Measurements from ENCODE around the gene ARHGAP45.

ARHGAP45 gene

DNA sequence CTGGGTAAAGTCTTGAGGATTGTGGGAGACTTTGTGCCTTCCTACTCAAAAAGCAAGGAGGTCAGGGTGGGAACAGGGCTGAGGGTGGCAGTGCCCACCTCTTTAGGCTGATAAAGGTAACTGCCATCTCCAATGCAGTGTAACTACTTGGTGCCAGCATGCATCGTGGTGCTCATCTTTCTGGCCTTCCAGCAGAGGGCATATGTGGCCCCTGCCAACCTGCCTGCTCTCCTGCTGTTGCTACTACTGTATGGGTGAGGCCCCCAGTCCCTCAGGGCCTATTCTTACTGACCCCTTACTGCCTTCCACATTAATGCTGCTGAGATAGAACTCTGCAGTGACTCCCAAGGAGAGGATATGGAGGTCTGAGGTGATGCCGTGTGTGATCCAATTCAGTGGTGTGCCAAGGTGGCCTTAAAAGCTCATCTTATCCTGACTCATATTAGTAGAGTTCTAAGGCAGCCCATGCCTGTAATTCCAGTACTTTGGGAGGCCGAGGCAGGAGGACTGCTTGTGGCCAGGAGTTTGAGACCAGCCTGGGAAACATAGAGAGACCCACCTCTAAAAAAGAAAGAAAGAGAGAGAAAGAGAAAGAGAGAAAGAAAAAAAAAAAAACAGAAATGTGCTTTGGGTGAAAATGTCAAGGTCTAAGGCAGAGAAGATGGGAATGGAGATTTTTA is 9.7 kb upstream of the ARHGAP45 start:
- DNase-seq = peak; percentile 50

DNA sequence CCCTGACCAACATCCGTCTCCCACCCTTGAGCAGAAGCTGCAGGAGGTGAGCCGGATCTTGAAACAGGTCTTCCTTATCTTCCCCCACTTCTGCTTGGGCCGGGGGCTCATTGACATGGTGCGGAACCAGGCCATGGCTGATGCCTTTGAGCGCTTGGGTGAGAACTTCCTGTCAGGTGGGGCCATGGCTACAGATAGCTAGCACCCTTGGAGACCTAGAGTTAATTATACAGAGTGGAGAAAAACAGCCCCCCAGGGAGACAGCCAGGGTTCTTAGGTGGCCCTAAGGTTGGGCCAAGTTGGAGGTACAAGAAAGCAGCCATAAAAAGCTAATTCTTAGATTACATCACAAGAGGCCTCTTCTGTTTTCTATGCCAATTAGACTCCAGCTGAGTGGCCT is 8.9 kb upstream of the ARHGAP45 start:
- no peak for DNase-seq

DNA sequence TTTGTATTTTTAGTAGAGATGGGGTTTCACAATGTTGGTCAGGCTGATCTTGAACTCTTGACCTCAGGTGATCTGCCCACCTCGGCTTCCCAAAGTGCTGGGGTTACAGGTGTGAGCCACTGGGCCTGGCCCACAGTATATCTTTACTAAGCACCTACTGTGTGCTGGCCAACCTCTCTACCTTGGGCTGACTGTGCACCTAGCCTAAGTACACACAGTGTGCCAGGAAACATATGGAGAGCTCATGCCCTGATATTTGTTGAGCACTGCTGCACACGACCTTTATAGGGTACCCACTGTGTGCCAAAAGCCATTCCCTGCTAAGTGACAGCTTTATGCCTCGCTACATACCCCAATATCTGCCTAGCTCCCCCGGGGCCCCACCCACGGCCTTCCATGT is 6.3 kb upstream of the ARHGAP45 start:
- no peak for DNase-seq

DNA sequence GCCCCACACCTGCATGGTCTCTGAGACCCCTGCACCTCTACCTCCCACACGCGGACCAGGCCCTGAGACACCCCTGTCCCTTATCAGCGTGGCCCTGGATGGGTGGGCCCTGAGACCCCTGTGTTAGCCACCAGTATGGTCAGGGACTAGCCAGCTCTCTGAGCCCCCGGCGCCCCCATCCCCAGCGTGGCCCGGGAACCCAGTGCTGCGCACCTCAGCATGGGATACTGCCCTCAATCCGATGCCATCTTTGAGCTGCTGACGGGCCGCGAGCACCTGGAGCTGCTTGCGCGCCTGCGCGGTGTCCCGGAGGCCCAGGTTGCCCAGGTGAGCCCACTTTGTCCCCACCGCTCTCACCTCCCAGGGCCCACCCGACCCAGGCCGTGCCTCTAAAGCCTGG is 5.0 kb upstream of the ARHGAP45 start:
- DNase-seq = no peak

DNA sequence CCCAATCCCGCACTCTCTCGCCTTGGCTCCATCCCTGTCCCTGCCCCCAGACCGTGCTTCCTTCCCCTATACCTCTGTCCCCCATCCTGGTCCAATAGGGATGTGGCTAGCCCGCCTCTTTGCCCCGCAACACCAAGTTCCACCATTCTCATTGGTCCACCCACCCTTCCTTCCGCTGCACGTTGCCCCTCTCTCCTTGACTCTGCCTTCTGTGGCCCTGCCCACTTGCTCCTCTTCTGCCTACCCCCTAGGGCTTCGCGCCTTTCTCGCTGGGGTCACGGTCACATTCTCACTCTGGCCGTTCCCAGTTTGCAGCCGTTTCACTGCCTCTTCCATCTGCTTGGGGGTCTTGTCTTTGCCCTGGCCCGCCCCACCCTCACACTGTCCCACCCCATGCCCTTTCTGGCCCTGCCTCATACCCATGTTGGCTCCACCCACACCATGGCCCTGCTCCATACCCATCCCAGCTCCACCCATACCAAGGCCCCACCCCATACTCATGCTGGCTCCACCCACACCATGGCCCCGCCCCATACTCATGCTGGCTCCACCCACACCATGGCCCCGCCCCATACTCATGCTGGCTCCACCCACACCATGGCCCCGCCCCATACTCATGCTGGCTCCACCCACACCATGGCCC is 4.5 kb upstream of the ARHGAP45 start:
- no peak for DNase-seq

DNA sequence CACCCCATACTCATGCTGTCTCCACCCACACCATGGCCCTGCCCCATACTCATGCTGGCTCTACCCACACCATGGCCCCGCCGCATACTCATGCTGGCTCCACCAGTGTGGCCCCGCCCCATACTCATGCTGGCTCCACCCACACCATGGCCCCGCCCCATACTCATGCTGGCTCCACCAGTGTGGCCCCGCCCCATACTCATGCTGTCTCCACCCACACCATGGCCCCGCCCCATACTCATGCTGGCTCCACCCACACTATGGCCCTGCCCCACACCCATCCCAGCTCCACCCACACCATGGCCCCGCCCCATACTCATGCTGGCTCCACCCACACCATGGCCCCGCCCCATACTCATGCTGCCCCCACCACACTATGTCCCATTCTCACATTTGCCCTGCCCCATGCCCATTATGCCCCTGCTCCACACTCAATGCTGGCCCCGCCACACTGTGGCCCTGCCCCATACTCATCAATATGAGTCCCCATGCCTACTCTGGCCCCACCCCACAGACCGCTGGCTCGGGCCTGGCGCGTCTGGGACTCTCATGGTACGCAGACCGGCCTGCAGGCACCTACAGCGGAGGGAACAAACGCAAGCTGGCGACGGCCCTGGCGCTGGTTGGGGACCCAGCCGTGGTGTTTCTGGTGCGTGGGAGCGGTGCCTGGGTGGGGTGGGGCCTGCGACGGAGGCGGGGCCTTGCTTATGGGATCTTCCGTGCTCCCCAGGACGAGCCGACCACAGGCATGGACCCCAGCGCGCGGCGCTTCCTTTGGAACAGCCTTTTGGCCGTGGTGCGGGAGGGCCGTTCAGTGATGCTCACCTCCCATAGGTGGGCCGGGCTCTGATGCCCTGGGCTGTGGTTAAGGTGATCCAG is 3.7 kb upstream of the ARHGAP45 start:
- no peak for DNase-seq

DNA sequence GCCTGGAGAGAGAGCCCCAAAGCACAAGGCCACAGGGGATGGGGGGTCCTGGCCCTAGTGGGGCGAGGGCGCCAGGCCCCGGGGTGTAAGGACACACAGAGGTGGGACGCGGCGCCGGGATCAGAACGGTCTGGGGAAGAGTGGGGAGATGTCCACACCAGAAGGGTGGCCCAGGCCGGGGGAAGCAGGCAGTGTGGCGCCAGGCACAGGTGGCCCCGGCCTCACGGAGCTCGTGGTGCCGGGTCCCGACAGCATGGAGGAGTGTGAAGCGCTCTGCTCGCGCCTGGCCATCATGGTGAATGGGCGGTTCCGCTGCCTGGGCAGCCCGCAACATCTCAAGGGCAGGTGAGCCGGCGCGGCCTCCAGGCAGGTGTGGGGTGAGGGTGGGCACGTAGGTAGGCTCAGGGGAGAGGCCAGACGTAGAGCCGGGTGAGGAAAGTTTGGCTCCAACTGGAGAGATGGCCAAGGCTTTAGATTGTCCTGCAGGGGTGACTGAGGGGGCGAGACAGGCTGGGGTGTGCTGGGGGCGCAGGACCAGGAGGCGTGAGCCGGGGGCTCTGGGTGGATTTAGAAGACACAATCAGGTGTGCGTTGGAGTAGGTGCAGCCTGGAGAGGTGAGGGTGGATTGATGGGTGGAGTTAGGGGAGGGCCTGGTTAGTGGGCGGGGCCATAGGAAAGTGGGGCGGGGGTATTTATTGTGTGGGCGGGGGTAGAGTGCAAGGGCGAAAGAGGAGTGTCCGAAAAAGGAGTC is 2.9 kb upstream of the ARHGAP45 start:
- peak; percentile 40 for DNase-seq

DNA sequence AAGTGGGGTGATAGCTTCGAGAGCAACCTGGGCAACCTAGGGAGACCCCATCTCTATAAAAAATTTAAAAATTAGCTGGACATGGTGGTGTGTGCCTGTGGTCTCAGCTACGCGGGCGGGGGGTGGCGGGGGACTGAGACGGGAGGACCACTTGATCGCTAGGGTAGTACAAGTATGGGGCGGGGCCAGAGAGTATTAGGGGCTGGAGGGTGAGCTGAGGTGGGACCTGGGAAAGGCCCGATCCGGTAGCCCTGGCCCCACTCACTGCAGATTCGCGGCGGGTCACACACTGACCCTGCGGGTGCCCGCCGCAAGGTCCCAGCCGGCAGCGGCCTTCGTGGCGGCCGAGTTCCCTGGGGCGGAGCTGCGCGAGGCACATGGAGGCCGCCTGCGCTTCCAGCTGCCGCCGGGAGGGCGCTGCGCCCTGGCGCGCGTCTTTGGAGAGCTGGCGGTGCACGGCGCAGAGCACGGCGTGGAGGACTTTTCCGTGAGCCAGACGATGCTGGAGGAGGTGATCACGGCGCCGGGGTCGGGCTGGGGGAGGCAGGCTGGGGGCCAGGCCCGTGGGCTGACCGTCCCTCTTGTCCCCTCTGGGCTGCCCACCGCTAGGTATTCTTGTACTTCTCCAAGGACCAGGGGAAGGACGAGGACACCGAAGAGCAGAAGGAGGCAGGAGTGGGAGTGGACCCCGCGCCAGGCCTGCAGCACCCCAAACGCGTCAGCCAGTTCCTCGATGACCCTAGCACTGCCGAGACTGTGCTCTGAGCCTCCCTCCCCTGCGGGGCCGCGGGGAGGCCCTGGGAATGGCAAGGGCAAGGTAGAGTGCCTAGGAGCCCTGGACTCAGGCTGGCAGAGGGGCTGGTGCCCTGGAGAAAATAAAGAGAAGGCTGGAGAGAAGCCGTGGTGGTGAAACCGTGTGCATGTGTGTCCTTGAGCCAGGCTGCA is 2.0 kb upstream of the ARHGAP45 start:
- DNase-seq = peak; percentile 82

DNA sequence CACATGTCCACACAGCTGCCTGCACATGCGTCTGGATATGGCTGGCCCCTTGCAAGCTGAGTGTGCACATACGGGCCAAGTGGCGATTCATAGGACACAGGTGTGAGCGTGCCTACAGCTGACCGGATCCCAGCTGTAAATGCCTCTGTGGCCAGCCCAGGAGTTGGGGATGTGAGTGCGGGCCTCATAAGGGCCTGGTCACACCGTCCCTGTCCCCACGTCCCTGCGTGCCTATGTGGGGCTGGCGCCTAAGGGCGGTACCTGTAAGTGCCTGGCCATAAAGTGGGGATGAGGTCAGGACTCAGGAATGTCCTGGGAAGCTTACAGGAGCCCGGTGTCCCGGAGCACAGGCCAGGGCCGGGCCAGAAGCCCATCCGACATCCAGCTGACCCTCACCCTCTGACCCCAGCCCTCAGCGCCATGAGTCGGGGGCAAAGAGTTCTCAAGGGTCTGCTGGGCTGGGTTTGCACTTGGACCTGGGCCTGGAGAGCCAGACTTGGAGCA is 1.3 kb upstream of the ARHGAP45 start:
- DNase-seq = no peak

DNA sequence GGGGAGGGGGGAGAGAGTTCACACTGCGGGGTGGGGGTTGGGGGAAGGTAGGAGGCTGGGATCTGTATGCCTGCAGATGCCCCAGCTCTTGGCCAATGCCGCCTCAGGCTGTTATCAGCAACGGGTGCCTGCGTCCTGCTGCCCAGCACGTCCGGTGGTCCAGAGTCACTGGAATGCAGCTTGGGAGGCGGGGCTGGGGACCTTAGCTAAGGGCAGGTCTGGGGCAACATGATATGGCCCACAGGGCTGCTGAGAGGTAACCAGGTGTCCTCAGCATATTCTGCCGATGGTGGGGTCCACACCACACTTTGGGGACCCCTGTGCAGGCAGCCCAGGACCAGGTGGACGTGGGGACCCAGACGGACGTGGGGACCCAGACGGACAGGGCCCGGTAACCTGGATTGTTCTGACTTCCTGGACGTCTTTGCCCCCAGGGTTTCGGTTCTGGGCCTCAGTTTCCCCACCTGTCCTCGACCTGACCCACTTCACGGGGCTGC is 668 bp upstream of the ARHGAP45 start:
- no peak for DNase-seq

DNA sequence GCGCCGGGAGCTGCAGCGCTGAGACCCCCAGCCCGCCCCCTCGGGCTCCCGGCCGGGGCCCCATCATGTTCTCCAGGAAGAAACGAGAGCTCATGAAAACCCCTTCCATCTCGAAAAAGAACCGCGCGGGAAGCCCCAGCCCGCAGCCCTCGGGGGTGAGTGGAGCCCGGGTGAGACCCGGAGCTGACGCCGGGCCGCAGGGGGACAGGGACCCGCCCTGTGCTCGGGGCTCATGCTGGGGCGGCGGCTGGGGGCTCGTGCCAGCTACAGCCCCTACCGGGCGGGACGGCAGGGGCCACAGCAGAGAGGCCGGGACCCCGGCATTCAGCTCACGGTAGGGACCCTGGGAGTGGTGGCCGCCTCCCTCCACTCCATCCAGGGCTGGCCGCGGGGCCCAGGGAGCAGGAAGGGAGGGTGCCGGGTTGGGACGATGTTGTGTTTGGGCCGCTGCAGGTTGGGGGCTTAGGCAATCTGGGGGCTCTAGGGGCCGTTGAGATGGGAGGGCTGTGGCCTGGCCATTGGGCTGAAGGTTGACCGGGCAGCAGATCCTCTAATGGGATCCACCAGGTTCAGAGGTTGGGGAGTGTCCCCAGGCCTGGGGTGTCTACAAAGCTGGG is 482 bp downstream of the ARHGAP45 start:
- DNase-seq = no peak

DNA sequence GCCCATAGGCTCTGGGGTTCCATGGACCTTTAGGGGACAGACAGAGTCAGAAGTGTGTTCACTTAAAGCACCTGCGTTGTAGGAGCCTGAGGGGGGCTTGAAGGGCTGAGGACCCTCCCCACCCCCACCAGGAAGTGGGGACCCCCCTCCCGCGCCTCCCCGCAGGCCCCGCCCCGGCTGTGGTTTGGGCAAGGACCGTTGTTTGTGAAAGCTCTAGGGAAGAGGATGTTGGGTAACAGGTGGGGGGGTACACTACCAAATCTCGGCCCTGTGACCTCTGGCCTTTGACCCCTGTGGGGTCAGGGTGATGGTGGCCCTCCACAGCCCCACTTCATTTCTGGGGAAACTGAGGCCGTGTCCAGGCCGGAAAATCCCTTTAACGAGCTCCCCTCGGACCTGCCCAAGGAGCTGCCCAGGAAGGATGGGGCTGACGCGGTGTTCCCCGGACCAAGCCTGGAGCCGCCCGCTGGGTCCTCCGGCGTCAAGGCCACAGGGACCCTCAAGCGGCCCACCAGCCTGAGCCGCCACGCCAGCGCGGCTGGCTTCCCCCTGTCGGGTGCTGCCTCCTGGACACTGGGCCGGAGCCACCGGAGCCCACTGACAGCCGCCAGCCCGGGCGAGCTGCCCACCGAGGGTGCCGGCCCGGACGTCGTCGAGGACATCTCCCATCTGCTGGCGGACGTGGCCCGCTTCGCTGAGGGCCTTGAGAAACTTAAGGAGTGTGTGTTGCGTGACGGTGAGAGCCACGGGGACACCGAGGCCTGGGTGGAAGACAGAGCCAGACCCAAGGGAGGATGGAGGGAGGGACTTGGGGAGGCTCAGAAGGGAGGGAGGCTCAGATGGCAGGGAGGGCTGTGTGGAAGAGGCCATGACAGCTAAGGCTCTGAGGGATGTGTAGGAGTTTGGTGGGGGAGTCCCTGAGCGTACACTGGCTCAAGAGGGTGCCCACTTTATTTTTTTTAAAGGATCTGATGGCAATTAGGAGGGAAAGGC is 1.3 kb downstream of the ARHGAP45 start:
- no peak for DNase-seq

DNA sequence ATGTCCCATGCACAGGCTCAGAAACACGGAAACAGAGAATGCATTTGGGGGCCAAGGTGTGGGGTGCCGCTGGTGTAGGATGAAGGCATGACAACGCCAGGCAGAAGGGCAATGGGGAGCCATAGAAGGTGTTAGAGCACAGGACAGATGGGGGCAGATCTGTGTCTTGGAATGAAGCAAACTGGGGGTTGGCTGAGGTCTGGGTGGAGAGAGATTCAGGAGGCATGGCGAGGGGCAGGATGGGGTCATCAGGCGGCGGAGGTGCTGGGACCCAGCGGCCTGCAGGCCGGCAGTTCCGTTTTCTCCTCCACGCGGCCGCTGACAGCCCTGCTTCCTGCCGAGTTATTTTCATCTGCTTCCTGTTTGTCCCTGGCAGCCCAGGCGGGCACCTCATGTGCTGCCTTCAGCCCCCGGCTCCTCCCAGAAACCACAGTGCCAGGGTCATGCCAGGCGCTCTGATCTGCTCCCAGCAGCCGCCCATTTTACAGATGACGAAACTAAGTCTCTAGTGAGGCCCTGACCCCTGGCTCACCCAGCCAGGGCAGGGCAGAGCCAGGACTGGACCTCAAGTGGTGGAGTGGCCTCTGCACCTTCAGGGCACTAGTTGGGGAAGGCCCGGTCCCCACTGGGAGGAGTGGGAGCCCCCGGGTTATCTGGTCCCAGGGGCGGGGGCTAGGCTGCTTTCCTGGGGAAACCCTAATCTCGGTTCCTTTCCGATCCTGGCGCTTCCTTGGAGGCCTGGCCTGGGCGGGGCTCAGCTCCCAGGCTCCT is 2.2 kb downstream of the ARHGAP45 start:
- peak; percentile 51 for DNase-seq

DNA sequence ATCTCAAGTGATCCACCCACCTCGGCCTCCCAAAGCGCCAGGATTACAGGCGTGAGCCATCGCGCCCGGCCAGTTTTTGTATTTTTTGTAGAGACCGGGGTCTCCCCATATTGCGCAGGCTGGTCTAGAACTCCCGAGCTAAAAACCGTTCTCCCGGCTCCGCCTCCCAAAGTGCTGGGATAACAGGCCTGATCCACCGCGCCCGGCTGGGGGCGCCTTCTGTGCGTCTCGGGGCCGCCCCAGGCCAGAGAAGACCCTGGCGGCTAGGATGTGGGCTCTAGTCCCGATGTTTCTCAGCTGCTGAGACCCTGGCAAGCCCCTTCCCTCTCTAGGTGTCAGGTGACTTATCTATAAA is 3.6 kb downstream of the ARHGAP45 start:
- DNase-seq = peak; percentile 37

DNA sequence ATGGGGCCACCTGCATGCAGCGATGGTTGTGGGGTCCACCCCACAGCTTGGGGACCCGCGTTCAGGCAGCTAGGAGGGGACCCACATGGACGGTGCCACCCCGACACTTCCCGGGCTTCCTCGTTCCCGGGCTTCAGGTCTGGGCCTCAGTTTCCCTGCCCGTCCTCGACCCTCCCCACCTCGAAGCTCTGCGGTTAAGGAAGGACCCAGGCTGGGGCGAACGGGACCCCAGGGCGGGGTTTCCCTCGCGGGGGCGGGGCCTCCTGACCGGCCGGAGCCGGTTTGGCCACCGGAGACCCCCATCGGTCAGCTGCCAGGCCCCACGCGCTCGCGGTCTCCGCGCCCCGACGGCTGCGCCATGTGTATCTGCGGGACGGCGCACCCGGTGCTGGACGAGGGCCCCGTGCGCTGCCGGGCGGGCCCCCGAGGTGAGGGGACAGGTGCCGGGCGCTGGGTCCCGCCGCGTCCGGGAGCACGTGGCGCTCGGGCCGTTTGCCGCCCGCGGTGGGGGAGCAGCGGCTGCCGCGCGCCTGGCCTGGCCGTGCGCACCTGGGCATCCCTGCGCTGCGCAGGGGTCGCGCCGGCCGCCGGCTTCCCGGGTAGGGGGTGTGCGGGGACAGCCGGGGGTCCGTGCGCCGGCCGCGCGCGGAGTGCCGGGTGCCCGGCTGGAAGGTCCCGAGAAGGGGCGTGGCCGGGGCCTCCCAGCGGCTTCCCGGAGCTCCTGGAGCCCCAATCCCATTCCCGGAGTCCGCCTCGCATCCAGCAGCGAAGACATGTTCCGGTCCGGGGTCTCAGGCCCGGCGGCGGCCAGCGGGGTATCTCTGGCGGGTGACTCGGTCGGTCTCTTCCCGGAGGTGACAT is 4.2 kb downstream of the ARHGAP45 start:
- peak; percentile 63 for DNase-seq

DNA sequence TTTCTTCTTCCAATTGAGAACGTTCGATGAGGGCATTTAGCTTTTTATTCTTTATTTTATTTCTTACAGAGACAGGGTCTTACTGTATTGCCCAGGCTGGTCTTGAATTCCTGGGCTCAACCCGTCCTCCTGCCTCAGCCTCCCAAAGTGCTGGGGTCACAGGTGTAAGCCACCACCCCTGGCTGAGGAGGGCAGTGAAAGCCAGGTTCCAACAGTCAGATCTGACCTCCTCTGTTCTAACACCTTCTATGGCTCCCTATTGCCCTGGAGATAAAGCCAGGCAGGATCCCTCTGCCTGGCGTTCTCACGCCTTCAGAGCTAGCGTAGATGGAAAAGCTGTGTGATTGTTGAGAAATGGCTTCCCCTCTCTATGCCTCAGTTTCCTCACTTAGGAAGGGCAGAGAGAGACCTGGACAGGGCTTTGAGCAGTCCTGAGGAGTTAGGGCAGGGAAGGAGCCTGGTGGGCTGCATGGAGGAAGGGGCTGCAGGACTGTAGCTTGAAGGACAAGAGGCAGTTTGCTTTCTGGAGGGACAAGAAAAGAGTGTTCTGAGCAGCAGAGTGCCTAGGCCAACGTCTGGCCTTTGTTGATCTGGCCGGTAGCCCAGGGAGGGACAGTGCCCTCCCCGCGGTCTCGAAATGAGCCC is 5.5 kb downstream of the ARHGAP45 start:
- no peak for DNase-seq
